ENCODE data around the gene SLC39A2. TPM values are rescaled to one million over a fixed set of nuclear protein-coding genes. Genes with fewer than 3 reads are reported as not detected.
"Not testable (repeated sequence)": the region's sequence is repeated elsewhere in the genome, so short reads cannot be mapped to it uniquely, and the experiment has no call there.

Gene SLC39A2, protein sequence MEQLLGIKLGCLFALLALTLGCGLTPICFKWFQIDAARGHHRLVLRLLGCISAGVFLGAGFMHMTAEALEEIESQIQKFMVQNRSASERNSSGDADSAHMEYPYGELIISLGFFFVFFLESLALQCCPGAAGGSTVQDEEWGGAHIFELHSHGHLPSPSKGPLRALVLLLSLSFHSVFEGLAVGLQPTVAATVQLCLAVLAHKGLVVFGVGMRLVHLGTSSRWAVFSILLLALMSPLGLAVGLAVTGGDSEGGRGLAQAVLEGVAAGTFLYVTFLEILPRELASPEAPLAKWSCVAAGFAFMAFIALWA
- total RNA-seq = not detected

DNA sequence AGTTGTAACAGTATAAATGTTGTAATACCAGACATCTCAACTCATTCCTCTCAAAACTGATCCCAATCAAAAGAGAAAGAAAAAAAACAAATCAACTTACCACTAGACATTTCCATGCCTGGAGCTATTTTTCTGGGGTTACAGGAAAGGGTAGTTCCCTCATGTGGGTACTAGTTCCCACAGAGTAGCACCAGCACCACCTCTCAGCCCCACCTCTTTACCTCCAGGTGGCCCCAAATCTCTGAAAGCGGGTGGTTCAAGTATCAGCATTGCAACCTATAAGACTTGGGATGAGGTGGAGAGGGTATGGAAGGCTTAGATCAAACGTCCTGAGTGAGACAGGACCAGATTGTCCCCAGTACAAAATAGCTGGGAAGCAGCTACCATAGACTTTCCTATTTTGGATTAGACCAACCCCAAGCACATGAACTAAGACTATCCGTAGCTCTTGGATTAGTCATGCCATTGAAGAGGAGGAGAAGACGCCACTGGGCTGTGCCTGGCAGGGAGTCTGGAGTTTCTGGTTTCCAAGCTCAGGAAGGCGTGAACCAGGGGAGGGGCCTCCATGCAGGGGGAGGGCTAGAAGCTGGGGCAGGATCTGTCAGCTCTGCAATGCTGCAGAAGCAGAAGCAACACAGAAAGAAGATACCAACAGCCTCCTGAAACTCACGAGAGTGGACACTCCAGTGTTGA lies at the start of gene SLC39A2:
Gene SLC39A2, plus strand, starts transcription at position 620 of the 693 bp plus-strand sequence. CDS start 154 bp downstream, outside the sequence.
- peak; percentile 64 for DNase-seq (ENCODE audit: low spot score)

DNA sequence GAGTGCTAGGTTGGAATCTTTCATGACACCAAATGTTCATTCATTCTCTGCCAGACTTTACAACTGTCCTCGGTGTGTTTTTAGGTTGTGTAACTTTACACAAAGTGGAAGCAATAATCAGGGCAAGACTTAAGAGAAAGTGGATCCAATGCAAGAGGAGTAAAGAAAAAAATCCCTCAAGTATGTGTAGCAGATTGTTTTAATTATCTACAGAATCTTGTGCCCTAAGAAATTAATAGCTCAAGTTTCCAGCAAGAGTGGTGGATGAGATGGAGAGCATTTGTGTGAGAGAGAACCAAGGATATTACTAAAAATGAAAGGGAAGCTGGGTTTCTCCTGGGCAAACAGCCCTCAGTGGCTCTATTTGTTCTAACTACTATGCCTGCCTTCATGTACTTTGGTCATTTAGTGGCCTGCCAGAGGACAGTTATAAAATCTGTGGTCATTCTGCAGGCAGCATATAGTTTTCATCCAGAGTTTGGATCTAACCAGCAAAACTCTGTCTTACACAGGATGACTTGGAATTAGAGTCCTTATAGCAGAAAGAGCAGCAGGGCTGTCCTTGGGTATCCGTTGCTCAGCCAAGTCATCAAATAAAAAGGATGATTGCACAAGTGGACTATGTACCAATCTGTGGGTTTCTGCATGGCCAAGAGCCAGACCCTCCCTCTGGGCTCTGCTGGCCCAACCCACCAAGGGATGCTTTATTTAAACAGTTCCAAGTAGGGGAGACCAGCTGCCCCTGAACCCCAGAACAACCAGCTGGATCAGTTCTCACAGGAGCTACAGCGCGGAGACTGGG lies 44.2 kb upstream of the SLC39A2 start, which contains the start of gene RNASE2:
Gene RNASE2, plus strand, starts transcription at position 752 of the 802 bp plus-strand sequence. CDS start 285 bp downstream, outside the sequence.
- not testable (repeated sequence) for DNase-seq (ENCODE audit: low spot score)

DNA sequence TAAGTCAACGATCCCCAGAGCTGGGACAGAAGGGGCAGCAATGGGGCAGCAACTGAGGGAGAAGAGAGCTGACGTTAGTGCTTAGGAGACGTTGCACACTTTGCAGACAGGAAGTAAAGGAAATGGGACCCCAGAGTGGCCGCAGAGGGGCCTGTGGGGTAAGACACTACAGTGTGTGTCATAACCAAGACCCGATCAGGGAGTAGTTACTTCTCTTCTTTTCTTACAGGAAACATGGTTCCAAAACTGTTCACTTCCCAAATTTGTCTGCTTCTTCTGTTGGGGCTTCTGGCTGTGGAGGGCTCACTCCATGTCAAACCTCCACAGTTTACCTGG lies 43.6 kb upstream of the SLC39A2 start:
- DNase-seq (ENCODE audit: low spot score) = not testable (repeated sequence)

DNA sequence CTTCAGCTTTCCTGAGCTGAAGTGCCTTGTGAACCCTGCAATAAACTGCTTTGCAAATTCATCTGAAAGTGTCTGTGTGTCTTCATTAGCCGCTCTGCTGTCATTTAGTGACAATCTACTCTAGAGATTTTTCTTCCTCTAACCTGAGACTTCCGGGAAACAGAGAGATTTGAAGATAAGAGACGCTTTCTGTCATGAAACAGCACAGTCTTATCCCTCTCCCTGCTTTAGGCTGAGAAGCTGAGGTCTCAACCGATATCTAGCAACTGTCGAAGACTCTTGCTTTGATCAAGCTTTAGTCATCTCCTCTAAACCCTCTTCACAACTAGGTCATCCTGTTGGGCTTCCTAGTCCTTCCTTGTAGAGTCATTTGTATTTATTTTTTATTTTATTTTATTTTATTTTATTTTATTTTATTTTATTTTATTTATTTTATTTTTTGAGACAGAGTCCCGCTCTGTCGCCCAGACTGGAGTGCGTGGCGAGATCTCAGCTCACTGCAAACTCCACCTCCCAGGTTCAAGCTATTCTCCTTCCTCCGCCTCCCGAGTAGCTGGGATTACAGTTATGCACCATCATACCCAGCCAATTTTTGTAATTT lies 42.6 kb upstream of the SLC39A2 start:
- no peak for DNase-seq (ENCODE audit: low spot score)

DNA sequence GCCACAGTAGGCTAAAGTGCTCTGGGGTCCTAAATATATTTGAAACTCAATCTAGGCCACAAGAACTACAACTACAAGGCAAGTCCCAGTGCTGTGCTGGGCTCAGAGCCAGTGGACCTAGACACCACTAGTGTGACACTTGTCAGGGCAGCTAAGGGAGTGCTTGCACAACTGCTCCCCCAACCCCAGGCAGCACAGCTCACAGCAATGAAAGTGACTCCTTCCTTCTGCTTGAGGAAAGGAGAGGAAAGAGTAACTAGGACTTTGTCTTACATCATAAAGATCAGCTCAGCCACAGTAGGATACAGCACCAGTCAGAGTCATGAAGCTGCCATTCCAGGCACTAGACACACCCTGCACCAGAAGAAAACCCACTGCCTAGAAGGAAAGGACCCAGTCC lies 40.1 kb upstream of the SLC39A2 start:
- DNase-seq (ENCODE audit: low spot score) = not testable (repeated sequence)

DNA sequence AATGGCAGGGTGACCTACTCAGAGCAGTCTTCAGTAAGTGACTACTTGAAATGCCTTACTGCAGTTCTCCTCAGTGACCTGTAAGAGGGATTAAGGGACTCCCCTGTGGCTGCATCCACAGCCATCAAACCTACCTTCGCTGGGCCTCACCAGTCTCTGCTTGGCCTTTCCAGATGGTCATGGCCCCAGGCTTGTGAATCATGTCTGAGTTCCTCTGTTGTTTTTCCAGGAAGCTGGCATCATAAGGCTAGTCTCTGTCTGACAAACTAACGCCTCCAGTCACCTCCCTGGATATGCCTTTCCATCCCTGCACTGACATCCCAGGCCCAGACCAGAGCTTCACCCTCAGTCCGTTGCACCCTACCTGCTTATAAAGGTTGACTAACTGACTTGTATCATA lies 29.8 kb upstream of the SLC39A2 start:
- no peak for DNase-seq (ENCODE audit: low spot score)

DNA sequence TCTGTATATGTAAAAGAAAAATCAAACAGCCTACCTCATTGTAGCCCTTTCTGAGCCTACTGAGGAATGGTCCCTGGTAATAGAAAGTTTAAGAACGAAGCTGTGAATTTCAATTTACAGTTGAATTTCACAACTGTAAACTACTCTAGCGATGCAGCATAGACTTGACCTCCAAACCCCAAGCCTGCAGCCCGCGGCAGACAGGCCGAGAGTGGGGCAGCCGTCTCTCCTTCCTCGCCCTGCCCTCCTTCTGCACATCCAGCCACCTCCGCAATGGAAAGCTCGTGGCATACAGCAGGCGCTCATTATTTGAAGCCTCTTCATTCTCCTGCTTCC lies 28.5 kb upstream of the SLC39A2 start:
- DNase-seq (ENCODE audit: low spot score) = no peak

DNA sequence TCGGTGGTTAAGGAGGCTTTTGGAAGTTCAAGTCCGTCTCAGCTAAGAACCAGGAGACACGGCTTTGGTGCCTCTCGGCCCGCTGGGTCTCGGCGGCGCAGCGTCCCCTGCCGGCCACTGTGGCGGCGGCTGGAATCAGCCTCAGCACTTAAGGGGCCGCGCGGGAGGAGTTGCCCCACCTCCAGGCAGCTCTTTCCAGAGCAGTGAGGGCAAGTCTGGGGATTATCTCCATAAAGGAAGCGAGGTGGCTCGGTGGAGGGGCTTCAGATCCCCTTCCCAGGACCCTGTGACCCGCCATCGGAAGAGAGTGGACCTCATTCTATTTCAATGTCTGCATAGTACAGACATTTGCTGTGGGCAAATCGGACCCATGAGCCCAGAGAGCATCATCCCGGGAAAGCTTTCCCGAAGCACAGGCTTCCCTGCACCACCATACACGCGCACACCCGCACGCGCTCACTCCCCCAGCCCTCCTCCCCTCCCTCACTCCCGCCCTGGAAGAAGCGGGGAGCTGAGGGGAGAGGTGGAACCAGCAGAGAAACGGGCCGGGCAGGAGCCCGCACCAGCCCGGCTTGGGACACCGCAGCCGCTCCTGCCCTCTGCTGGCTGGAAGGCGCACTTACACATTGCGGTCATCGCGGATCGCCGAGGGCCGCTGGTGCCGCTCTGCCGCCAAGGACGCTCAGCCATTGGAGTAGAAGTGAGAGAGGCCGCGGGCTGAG lies 27.9 kb upstream of the SLC39A2 start:
- peak; percentile 85 for DNase-seq (ENCODE audit: low spot score)

DNA sequence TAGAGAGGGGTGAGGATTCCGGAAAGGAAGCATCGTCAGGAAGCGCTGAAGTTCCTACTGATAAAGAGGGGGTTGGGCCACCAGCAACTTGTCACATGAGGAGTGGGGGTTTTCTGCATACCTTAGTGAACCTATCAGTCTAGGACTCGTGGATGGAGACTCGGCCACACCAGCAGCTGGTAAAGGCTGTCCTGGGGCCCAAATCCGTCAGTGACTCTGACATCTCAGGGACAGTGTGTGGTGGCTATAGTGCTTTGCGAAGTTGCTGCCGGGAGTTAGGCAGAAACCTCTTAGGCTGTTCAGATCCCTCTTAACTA lies 27.4 kb upstream of the SLC39A2 start:
- no peak for DNase-seq (ENCODE audit: low spot score)

DNA sequence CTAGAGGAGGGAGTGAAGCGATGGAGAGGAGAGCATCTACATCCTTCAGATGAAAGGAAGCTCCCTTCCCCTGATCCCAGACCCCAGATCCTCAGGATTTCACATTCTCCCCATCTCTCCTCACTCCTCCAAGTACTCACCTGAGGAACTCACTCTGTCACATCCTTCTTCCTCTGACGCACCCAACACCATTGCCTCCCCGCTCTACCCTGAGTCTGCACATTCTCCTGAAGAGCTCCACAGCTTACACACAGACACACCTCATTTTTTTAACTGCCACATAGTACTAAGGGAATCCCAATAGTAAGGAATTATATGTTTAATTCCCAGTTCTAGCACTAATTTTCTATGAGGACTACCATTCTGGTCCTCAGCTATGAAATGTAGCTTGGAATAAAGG lies 25.6 kb upstream of the SLC39A2 start:
- DNase-seq (ENCODE audit: low spot score) = no peak

DNA sequence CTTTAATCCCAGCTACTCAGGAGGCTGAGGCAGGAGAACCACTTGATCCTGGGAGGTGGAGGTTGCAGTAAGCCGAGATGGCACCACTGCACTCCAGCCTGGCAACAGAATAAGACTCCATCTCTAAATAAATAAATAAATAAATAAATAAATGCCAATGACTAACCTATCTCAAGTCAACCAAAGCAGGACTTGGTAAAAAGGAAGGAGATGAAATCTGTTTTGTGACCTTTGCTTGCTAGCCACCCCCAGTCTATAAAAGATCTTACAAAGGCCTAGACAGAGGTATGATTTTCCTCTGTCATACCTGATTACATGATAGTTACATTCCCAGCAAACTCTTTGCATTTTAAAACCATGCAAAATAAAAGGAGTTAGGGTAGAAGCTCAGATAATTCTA lies 22.8 kb upstream of the SLC39A2 start:
- no peak for DNase-seq (ENCODE audit: low spot score)

DNA sequence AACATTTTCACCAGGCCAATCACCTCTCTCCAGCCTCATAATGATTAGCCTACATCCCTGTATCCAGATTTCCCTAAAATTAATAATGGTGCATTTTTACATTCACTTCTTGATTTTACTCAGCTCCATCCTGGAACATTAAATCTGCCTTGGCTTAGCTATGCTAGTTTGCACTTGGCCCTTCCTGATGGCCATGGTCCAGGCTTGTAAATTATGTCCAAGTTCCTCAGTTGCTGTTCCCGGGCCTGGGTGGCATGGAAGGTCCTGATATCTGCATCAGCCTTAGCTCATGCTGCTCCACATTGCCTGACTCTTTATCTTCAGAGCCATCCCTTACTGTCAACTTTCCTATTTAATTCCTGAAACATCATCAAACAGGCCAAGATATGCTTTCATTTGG lies 20.4 kb upstream of the SLC39A2 start:
- DNase-seq (ENCODE audit: low spot score) = no peak

DNA sequence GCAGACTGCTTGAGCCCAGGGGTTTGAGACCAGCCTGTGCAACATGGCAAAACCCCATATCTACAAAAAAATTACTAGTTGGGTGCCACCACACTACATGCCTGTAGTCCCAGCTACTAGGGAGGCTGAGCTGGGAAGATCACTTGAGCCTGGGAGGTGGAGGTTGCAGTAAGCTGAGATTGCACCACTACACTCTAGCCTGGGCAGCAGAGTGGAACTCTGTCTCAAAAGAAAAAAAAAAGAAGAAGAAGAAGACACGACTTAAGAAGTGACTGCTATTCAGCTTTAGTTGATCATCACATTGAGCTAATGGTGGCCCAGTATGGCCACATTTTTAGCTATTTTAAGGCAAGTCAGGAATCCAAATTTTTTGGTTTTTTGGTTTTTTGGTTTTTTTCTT lies 18.2 kb upstream of the SLC39A2 start:
- no peak for DNase-seq (ENCODE audit: low spot score)

DNA sequence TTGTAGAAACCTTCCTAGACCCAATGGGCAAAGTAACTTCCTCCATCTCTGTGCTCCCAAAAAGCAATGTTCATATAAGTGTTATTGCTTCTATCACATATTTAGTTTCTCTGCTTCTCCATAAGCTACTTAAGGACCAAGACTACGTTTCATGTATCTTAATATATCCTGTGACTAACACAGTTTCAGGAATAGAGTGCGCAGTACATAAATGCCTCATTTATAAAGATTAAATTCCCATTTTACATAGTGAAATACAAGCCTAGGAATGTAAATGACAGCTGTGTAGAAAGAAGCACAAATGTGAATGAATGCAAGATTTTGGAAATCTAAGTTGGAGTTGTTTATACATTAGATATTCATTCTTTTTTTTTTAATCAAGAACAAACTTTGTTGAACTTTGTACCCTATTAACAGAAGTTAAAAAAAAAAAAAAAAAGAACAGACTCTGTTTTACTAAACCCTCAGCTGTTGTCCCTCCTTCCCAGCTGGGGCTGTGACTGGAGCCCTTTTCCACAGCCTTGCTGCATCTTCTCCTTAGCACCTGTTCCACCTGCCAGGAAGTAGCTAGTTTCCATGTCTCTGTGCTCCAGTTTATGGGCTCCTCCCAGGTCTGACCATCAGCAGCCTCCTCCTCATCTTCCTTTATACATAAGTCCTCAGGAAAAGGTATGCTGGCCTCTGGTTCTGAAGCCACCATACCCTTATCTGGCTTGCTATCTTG lies 16.3 kb upstream of the SLC39A2 start:
- DNase-seq (ENCODE audit: low spot score) = no peak

DNA sequence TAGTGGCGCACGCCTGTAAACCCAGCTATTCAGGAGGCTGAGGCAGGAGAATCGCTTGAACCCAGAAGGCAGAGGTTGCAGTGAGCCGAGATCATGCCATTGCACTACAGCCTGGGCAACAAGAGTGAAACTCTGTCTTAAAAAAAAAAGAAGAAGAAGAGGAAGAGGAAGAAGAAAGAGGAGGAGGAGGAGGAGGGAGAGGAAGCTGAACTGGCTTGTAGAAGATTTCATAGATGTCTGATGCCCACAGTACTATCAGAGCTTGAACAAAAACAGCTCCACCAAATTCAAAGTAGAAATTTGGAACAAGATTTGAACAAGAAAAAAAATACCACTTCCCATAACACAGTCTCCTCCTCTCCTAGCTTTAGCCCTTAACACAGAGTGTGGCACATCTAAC lies 13.4 kb upstream of the SLC39A2 start:
- DNase-seq (ENCODE audit: low spot score) = not testable (repeated sequence)

DNA sequence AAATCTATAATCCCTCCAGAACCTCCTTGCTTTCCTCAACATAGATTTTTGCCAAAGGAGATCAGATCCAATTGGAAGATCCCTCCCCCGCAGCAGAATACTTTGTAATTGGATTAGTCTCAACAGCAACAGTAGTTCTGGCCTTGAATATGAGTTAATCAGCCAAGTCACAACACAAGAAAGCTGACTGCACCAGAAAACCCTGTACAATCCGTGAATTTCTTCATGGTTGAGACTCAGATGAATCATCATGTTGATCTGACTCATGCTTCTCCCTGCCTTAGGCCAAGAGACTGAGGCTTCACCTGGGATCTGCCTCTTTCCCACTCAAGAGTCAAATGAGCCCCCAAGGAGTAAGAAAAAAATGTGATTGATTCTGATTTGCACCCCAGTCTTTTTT lies 12.3 kb upstream of the SLC39A2 start:
- DNase-seq (ENCODE audit: low spot score) = no peak

DNA sequence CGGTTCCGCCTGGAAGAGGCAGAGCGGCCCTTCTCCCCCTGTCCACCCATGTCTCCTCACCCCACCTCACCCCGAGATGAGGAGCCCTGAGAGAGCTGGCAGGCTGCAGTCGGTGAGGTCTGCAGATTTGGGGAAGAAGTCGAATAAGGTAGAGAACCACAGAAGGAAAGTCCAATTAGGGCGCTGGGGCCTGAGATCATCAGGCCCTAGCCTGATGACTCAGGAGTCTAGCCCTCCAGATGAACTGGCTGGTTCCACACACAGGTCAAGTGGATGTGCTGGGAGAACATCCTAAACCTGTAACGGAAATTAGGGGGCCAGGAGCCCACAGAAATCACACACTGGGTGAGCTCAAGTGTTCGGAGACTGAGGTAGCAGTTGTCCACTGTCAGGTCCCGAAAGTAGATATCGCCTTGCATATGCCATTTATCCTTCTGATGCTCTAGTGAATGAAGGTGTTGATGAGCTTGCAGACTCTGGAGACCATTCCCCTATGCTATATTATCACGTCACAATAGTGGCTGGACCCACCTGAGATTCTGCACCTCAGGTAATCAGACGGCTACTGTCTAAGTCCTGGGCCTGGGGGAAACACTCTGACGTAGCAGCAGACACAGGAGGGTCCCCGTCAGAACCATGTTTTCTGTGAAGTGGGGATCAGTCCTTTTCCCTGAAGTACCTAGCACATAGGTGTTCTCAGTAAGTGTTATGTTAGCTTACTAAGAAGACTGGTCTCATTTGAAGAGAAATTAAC lies 10.2 kb upstream of the SLC39A2 start:
- no peak for DNase-seq (ENCODE audit: low spot score)

DNA sequence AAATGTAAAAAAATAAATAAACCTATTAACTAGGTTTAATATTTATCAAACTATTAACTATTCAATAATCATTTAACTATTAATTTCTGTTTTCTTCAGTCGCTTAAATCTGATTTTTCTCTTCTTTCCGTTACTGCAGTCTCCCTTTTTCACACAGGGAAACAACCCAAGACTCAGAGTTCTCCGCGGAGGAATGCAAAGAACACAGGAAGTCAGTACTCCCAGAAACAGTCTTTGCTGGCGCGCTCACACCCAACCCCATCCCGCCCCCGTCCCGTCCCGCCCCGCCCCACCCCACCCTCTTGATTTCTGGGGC lies 9.7 kb upstream of the SLC39A2 start:
- no peak for DNase-seq (ENCODE audit: low spot score)

DNA sequence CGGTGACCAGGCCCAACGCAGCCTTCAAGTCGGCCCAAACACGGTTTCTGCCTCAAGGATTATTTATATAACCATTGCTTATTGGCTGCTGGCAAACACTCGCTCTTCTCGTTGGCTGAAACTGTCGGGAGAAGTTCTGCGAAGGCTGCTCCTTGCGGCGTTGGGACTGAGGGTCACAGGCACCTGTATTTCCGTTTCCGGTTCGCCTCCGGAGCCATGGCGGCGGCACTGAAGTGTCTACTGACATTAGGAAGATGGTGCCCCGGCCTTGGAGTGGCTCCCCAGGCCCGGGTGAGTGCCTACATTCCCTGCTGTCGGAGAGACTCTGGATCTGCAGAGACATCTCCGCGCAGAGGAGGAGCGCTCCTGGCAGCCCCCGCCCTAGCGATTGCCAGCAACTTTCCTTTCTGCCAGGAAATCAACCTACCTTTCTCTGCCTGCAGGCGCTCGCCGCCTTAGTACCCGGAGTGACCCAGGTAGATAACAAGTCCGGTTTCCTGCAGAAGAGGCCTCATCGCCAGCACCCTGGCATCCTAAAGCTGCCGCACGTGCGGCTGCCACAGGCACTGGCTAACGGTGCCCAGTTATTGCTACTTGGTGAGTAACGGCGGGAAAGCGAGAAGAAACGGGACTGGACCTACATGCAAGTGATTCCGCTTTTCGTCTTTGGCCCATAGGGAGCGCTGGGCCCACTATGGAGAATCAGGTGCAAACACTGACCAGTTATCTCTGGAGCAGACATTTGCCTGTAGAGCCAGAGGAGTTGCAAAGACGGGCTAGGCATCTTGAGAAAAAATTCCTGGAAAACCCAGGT lies 9.1 kb upstream of the SLC39A2 start, which contains the start of gene METTL17:
Gene METTL17, plus strand, starts transcription at position 194 of the 814 bp plus-strand sequence. Its CDS starts 23 bp downstream, at position 217.
- DNase-seq (ENCODE audit: low spot score) = peak; percentile 94

DNA sequence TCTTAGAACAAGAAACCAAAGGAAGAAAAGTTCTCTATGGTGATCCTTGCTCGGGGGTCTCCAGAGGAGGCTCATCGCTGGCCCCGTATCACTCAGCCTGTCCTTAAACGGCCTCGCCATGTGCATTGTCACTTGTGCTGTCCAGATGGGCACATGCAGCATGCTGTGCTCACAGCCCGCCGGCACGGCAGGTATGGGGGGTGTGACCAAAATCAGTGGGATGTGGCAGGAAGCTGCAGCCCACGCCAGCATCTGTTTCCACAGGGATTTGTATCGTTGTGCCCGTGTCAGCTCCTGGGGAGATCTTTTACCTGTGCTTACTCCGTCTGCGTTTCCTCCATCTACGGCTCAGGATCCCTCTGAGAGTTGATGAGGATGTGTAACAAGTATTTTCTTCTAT lies 2.6 kb upstream of the SLC39A2 start:
- DNase-seq (ENCODE audit: low spot score) = no peak
